Measurements from ENCODE around the gene MGST3.

DNA sequence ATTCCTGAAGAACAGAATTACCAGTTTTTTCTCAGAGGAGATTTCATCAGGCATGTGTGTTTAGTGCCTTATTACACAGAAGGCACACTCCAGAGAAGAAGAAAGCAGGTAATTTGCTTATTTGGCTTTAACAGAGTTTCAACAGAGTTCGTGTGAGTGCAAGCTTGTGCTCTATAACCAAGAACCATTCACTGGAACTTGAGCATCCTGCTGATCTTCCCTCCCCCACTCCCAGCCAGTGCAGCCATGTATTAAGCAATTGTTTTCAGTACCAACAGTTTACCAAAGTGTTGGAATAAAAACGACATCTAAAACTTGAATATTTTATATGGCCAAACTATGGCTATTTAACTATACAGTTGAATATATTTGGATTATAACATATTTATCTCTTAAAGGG is 4.3 kb downstream of the MGST3 start:
- TF ChIP-seq POLR2A (IDR thresholded peaks at IDR 0.05), result no peak
- TF ChIP-seq, protein P1, sequence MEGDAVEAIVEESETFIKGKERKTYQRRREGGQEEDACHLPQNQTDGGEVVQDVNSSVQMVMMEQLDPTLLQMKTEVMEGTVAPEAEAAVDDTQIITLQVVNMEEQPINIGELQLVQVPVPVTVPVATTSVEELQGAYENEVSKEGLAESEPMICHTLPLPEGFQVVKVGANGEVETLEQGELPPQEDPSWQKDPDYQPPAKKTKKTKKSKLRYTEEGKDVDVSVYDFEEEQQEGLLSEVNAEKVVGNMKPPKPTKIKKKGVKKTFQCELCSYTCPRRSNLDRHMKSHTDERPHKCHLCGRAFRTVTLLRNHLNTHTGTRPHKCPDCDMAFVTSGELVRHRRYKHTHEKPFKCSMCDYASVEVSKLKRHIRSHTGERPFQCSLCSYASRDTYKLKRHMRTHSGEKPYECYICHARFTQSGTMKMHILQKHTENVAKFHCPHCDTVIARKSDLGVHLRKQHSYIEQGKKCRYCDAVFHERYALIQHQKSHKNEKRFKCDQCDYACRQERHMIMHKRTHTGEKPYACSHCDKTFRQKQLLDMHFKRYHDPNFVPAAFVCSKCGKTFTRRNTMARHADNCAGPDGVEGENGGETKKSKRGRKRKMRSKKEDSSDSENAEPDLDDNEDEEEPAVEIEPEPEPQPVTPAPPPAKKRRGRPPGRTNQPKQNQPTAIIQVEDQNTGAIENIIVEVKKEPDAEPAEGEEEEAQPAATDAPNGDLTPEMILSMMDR (IDR thresholded peaks at IDR 0.05), result no peak
